G401.6 (cell line): ENCODE data around the gene IQCH.
"Not testable (repeated sequence)": the region's sequence is repeated elsewhere in the genome, so short reads cannot be mapped to it uniquely, and the experiment has no call there.

Experiments
- FAIRE-seq: peaks from 2 replicates; lab custom pipeline; 2012; peaks lifted over from hg19 to GRCh38; lab: Jason Lieb, UNC

Gene IQCH

DNA sequence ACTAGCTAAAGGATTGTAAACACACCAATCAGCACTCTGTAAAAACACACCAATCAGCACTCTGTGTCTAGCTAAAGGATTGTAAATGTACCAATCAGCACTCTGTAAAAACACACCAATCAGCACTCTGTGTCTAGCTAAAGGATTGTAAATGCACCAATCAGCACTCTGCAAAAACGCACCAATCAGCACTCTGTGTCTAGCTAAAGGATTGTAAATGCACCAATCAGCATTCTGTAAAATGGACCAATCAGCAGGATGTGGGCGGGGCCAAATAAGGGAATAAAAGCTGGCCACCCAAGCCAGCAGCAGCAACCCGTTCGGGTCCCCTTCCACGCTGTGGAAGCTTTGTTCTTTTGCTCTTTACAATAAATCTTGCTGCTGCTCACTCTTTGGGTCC, 8.0 kb upstream of the IQCH start:
- FAIRE-seq, result not testable (repeated sequence)

DNA sequence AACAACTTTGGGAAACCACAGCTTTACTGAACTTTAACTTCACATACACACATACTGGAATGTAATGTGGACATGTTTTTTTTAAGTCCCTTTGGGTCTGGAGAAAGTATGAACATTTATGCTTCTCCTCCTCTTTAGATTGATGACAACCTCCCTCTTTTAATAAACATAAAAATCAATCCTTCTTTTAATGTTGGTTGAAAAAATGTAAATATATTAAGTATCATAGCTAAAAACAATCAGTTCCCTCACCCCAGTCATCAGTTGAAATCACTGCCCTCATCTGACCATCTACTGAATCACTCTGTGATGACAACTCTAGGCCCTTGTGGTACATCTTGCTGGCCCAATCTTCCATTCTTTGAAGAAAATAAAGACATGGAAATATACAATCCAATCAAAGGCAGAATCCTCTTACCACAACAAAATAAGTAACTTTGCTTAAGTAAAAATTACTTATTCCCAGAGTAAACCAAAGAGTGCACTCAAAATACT, 6.5 kb upstream of the IQCH start:
- no peak for FAIRE-seq

GRCh38 chr15:67249830-67250229, 4.8 kb upstream of the IQCH start:
- FAIRE-seq, result no peak

DNA sequence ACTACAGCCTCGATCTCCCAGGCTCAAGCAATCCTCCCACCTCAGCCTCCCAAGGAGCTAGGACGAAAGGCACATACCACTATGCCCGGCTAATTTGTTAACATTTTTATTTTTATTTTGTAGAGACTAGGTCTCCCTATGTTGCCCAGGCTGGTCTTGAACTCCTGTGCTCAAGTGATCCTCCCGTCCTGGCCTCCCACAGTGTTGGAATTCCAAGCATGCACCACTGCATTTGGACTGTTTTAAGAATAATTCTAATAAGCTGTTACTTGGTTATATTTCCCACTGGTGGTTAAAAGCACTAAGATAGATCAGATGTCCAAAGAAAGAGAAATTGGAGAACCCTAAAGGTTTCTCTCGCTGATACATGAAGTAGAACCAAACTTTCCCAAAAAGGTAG, 3.3 kb upstream of the IQCH start:
- no peak for FAIRE-seq

DNA sequence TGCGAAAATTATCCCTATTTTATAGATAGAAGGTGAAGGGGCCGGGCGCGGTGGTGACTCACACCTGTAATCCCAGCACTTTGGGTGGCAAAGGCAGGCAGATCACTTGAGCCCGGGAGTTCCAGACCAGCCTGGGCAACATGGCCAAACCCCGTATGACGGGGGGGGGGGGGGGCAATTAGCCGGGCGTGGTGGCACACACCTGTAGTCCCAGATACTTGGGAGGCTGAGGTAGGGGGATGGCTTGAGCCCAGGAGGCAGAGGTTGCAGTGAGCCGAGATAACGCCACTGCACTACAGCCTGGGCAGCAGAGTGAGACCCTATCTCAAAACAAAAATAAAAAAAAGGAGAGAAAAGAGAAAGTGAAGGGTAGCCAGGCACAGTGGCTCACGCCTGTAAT, 1.5 kb upstream of the IQCH start:
- no peak for FAIRE-seq

GRCh38 chr15:67253549-67254237, 893 bp upstream of the IQCH start:
- no peak for FAIRE-seq

- FAIRE-seq, result no peak
Measured at GRCh38 chr15:67256051-67256450, 1.5 kb downstream of the IQCH start.

DNA sequence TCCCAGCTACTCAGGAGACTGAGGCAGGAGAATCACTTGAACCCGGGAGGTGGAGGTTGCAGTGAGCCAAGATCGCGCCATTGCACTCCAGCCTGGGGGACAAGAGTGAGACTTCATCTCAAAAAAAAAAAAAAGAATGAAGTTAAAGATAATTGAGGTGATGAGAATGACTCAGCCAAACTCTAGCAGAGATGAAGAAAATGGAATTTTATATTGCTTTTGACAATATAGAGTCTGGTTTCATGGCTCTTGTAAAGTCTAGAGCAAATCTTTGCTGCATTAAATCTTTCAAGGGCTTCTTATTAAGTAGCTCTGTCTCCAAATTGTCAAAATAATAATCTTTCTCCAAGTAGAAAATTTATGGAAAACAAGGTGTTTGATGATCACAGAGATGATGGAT, 3.8 kb downstream of the IQCH start:
- not testable (repeated sequence) for FAIRE-seq

- FAIRE-seq, result no peak
Measured at GRCh38 chr15:67259379-67259778, 4.8 kb downstream of the IQCH start.

- FAIRE-seq, result no peak
Measured at GRCh38 chr15:67259806-67260205, 5.2 kb downstream of the IQCH start.

- no peak for FAIRE-seq
Measured at GRCh38 chr15:67266870-67267269, 12.3 kb downstream of the IQCH start.

DNA sequence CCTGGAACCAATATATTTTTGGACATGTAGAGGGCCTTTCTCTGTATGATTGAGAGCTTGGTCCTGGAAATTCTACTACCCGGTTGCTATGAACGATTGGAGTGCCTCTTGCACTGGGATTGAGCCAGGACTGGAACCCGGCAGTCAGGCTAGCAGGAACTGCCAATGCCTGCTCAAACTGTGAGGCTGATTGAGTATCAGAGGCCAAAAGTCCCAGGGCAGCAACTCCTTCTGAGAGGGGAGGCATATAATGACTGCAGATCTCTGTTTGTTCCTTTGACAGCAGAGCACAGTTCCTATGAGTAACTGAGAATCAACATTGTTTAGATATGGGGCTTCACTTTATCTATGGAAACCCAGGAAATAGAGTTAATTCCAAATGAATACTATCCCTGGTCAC, 12.9 kb downstream of the IQCH start:
- no peak for FAIRE-seq

GRCh38 chr15:67267951-67268941, 13.7 kb downstream of the IQCH start:
- peak; percentile 11 for FAIRE-seq

- FAIRE-seq, result no peak
Measured at GRCh38 chr15:67274236-67274635, 19.6 kb downstream of the IQCH start.

DNA sequence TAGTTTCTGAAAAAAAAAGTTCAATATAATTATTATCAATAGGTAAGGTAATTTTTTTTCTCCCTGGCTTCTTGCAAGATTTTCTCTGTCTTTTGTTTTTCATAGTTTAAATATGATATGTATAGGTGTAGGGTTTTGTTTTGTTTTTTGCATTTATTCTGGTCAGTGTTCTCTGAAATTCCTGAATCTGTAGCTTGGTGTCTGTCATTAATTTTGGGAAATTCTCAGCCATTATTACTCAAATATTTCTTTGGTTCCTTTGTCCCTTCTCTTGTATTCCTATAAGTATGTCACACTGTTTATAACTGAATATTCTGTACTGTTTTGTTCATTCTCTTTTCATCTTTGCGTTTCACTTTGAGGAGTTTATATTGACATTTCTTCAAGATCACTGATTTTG, 22.1 kb downstream of the IQCH start:
- FAIRE-seq, result peak; percentile 76

DNA sequence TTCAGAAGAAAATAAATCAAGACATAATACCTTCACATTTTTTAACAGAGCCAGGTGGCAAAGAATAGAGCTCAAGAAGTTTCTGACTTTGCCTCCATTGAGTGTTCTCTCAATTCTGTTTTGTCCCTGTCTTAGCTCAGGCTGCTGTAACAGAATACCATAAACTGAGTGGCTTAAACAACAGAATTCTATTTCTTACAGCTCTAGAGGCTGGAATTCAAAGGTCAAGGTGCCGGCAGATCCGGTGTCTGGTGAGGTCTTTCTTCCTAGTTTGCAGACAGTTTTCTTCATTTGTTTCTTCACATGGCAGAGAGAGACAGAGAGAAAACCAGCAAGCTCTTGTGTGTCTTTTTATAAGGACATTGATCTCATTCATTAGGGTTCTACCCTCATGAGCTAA, 25.6 kb downstream of the IQCH start:
- FAIRE-seq, result no peak

- no peak for FAIRE-seq
Measured at GRCh38 chr15:67281714-67282113, 27.1 kb downstream of the IQCH start.

GRCh38 chr15:67285625-67286024, 31.0 kb downstream of the IQCH start:
- FAIRE-seq, result not testable (repeated sequence)

- not testable (repeated sequence) for FAIRE-seq
Measured at GRCh38 chr15:67286400-67286799, 31.8 kb downstream of the IQCH start.

- FAIRE-seq, result no peak
Measured at GRCh38 chr15:67290319-67290718, 35.7 kb downstream of the IQCH start.

- no peak for FAIRE-seq
Measured at GRCh38 chr15:67296188-67296587, 41.6 kb downstream of the IQCH start.

DNA sequence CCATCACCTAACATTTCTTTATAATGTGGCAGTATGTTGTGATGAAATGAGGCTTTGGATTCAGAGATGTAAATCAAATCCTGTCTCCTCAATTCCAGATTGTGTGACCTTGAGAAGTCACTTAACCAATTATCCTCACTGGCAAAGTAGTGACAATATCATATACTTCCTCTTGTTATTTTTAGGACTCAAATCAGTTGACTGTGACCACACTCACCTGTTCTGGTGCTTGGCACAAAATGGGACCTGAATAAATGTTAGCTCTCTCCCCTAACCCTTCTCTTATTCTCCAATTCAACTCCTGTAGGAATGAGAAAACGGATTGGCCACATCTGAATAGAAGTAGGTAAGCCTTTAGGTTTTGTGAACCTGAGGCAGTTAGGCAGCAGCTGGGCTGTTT, 42.1 kb downstream of the IQCH start:
- FAIRE-seq, result no peak

- FAIRE-seq, result no peak
Measured at GRCh38 chr15:67300266-67301025, 45.9 kb downstream of the IQCH start.
